WTC11 (cell line): ENCODE data around the gene ZNF529.

Source experiments
- GTF2I ChIP-seq: fragments of 250-450 bp; sonication (Bioruptor Pico); conservative IDR thresholded peaks from 2 replicates; pipeline ENCODE4 v1.4.0; 2021; ENCODE audit warnings: mild to moderate bottlenecking
- MAX ChIP-seq: sonication (generic); formaldehyde crosslinking; IDR thresholded peaks from 2 replicates; pipeline ENCODE4 v1.8.0; 2022; ENCODE audit warnings: mild to moderate bottlenecking, missing genetic modification reagents
- TEAD1 ChIP-seq: sonication (generic); formaldehyde crosslinking; IDR thresholded peaks from 2 replicates; pipeline ENCODE4 v1.8.0; 2022; ENCODE audit warnings: mild to moderate bottlenecking, missing genetic modification reagents
- TF ChIP-seq, protein P1 (sequence below): fragments of 200-600 bp; IDR thresholded peaks from 2 replicates; pipeline ENCODE4 v1.8.0; 2022; ENCODE audit warnings: antibody characterized with exemption
- TF ChIP-seq, protein P2 (sequence below): sonication (generic); formaldehyde crosslinking; IDR thresholded peaks from 2 replicates; pipeline ENCODE4 v1.8.1; 2023; ENCODE audit warnings: mild to moderate bottlenecking, moderate library complexity, missing genetic modification reagents

- TF ChIP-seq, protein P1, sequence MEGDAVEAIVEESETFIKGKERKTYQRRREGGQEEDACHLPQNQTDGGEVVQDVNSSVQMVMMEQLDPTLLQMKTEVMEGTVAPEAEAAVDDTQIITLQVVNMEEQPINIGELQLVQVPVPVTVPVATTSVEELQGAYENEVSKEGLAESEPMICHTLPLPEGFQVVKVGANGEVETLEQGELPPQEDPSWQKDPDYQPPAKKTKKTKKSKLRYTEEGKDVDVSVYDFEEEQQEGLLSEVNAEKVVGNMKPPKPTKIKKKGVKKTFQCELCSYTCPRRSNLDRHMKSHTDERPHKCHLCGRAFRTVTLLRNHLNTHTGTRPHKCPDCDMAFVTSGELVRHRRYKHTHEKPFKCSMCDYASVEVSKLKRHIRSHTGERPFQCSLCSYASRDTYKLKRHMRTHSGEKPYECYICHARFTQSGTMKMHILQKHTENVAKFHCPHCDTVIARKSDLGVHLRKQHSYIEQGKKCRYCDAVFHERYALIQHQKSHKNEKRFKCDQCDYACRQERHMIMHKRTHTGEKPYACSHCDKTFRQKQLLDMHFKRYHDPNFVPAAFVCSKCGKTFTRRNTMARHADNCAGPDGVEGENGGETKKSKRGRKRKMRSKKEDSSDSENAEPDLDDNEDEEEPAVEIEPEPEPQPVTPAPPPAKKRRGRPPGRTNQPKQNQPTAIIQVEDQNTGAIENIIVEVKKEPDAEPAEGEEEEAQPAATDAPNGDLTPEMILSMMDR: no peak
- TF ChIP-seq TEAD1 (CRISPR knock-in tag): no peak
- no peak for TF ChIP-seq GTF2I
- no peak for TF ChIP-seq MAX
- TF ChIP-seq, protein P2, sequence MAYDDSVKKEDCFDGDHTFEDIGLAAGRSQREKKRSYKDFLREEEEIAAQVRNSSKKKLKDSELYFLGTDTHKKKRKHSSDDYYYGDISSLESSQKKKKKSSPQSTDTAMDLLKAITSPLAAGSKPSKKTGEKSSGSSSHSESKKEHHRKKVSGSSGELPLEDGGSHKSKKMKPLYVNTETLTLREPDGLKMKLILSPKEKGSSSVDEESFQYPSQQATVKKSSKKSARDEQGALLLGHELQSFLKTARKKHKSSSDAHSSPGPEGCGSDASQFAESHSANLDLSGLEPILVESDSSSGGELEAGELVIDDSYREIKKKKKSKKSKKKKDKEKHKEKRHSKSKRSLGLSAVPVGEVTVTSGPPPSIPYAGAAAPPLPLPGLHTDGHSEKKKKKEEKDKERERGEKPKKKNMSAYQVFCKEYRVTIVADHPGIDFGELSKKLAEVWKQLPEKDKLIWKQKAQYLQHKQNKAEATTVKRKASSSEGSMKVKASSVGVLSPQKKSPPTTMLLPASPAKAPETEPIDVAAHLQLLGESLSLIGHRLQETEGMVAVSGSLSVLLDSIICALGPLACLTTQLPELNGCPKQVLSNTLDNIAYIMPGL (CRISPR knock-in tag): no peak
Observed at GRCh38 chr19:36508325-36508724, 64.8 kb downstream of the ZNF529 start.
